ENCODE results near the gene PLPPR4.

DNA sequence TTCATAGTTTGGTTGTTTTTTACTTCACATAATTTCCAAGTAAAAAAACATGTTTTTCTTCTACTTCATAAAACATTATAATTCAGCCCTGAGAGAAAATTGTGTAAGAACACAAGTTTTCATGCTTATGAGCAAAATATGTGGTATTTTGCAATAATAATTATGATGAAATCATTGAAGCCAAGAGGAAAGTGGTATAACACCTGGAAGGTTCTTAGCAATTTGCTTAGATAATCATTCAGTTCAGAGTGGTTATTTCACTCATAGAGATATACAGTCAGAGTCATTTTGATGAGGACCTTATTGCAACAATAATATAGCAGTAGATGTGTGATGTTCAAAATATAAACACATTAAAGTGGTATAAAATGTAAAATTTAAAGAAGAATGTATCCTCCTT, 94.5 kb downstream of the PLPPR4 start:
- no peak for TF ChIP-seq CTCF (optimal IDR thresholded peaks at IDR 0.05 in 1 of 3, IDR thresholded peaks at IDR 0.05 in 1 of 3, conservative IDR thresholded peaks at IDR 0.05 in 1 of 3; ENCODE audit: extremely low read depth in 1 of 3, insufficient read depth in 2 of 3, low read length in 3 of 3)
- TF ChIP-seq EZH2 (IDR thresholded peaks at IDR 0.05; ENCODE audit: low read length) = no peak

Data from keratinocyte (primary cell).